PC-3 (cell line): ENCODE results near the gene TCP11. TPM values are rescaled to one million over a fixed set of nuclear protein-coding genes. Genes with fewer than 3 reads are reported as not detected.

ENCODE experiments used
- ATAC-seq: fragments of 200-7000 bp; cut with Tn5 transposase; 2 replicates; pipeline ENCODE4 v1.9.1; 2020; ENCODE audit warnings: mild to moderate bottlenecking, moderate library complexity
- BruUV-seq: library from RNA; stranded (reverse); fragments of 400-500 nt; replicated peaks from 2 replicates; lab custom pipeline; 2021; lab: Mats Ljungman, UMichigan
- CTCF ChIA-PET: fragments of 300-600 bp; sonication (Branson Sonifier 250); formaldehyde crosslinking; loops from one replicate; lab custom pipeline; 2022; ENCODE audit warnings: antibody characterized with exemption; lab: Charles Lee
- POLR2A ChIA-PET: fragments of 300-600 bp; sonication (Branson Sonifier 250); formaldehyde crosslinking; loops from one replicate; lab custom pipeline; 2022; ENCODE audit warnings: antibody characterized with exemption; ENCODE audit not compliant: unreplicated experiment; lab: Charles Lee
- DNase-seq: peaks from one replicate; pipeline ENCODE4 v3.0.0-alpha.2; 2015
- H2AFZ ChIP-seq: fragments of 300-600 bp; sonication (generic); 2 replicates; pipeline ENCODE4 v1.6.0; 2016; ENCODE audit warnings: antibody characterized with exemption, low read length
- H3F3A ChIP-seq: fragments of 300-600 bp; sonication (generic); one replicate; pipeline ENCODE4 v1.6.0; 2017; ENCODE audit warnings: antibody characterized with exemption, low read length, control low read depth, mild to moderate bottlenecking; ENCODE audit not compliant: unreplicated experiment
- H3K27ac ChIP-seq: fragments of 300-600 bp; sonication (generic); 2 replicates; pipeline ENCODE4 v1.5.1; 2016; ENCODE audit warnings: mild to moderate bottlenecking, low read length
- H3K27me3 ChIP-seq: fragments of 300-600 bp; sonication (generic); 2 replicates; pipeline ENCODE4 v1.6.1; 2016; ENCODE audit warnings: low read length, mixed read lengths
- H3K36me3 ChIP-seq: fragments of 300-600 bp; sonication (generic); 2 replicates; pipeline ENCODE4 v1.6.1; 2016; ENCODE audit warnings: low read depth, mixed run types, low read length, mixed read lengths
- H3K4me1 ChIP-seq: fragments of 300-600 bp; sonication (generic); 2 replicates; pipeline ENCODE4 v1.5.1; 2016; ENCODE audit warnings: low read length; ENCODE audit not compliant: insufficient read depth
- H3K4me2 ChIP-seq: fragments of 300-600 bp; sonication (generic); 2 replicates; pipeline ENCODE4 v1.6.0; 2016; ENCODE audit warnings: low read length
- H3K4me3 ChIP-seq: fragments of 300-600 bp; sonication (generic); 2 replicates; pipeline ENCODE4 v1.5.1; 2016; ENCODE audit warnings: mild to moderate bottlenecking, low read length, mixed read lengths
- H3K79me2 ChIP-seq: fragments of 300-600 bp; sonication (generic); 2 replicates; pipeline ENCODE4 v1.6.1; 2017; ENCODE audit warnings: low read length, mixed read lengths
- H3K9ac ChIP-seq: fragments of 300-600 bp; sonication (generic); 2 replicates; pipeline ENCODE4 v1.6.0; 2016; ENCODE audit warnings: mild to moderate bottlenecking, low read length
- H3K9me2 ChIP-seq: fragments of 300-600 bp; sonication (generic); replicated peaks from 2 replicates; pipeline ENCODE4 v1.6.1; 2016; ENCODE audit warnings: mixed run types, low read length, mixed read lengths
- H3K9me3 ChIP-seq: fragments of 300-600 bp; sonication (generic); 2 replicates; pipeline ENCODE4 v1.6.1; 2016; ENCODE audit warnings: low read length, mixed read lengths
- H4K20me1 ChIP-seq: fragments of 300-600 bp; sonication (generic); 2 replicates; pipeline ENCODE4 v1.6.1; 2016; ENCODE audit warnings: low read length, mixed read lengths
- EZH2 ChIP-seq: fragments of 300-600 bp; sonication (generic); IDR thresholded peaks from one replicate; pipeline ENCODE4 v1.6.1; 2017; ENCODE audit warnings: antibody characterized with exemption, mild to moderate bottlenecking, low read length; ENCODE audit not compliant: unreplicated experiment
- EZH2phosphoT487 ChIP-seq: fragments of 300-600 bp; sonication (generic); IDR thresholded peaks from 2 replicates; pipeline ENCODE4 v1.6.1; 2018; ENCODE audit warnings: mild to moderate bottlenecking, antibody characterized with exemption, low read length, borderline replicate concordance
- intact Hi-C: fragments of 100-400 bp; cut with micrococcal nuclease; formaldehyde crosslinking; loops from 2 replicates; pipeline ENCODE4 v1.9.0; 2023
- total RNA-seq: library from RNA; depleted of rRNA; stranded (reverse); fragments of >200 nt; gene quantifications from 2 replicates; pipeline ENCODE4 v1.2.3, GENCODE V29; 2014
- TF ChIP-seq, protein P1 (sequence below): fragments of 300-600 bp; sonication (generic); conservative IDR thresholded peaks from 2 replicates; pipeline ENCODE4 v1.5.1; 2017; ENCODE audit warnings: antibody characterized with exemption, low read depth, mild to moderate bottlenecking, low read length

TCP11 gene
- total RNA-seq, 1 experiment from 2014 or later, result 1.3 TPM

DNA sequence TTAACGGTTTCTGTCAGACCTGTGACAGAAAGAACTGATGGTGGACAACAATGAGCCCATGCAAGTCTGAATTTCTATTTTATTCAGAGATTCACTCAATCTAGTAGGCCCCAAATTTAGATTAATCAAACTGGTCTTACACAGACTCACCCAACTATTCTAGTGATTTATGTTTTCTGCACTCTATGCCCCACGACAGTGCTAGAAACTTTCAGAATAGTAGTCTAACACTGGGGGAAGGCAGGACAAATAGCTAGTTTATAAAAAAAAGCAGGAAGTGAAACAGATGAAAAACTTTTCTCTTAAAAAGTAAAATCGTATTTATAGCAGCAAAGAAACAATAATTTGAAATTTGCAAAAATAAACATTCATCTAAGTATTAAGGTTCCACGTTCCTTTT is 5.0 kb downstream of the TCP11 start:
- no peaks in the 10 kb centered on the region for H3K9me2 ChIP-seq
- H3K79me2 ChIP-seq, result no peaks in the 10 kb centered on the region
- ATAC-seq (no peak), DNase-seq (no peak)
- no peaks in the 10 kb centered on the region for H3K4me1 ChIP-seq
- H3K36me3 ChIP-seq, result no peaks in the 10 kb centered on the region
- no peak overlapping the region for H3K4me2 ChIP-seq
- H3F3A ChIP-seq, result no peaks in the 10 kb centered on the region
- CTCF ChIA-PET, result no interaction called here
- no TSS peak for BruUV-seq
- H3K27ac ChIP-seq, result no peak overlapping the region
- no peak overlapping the region for H2AFZ ChIP-seq
- POLR2A ChIA-PET, result no interaction called here
- no peaks in the 10 kb centered on the region for H3K27me3 ChIP-seq
- TF ChIP-seq, protein P1, sequence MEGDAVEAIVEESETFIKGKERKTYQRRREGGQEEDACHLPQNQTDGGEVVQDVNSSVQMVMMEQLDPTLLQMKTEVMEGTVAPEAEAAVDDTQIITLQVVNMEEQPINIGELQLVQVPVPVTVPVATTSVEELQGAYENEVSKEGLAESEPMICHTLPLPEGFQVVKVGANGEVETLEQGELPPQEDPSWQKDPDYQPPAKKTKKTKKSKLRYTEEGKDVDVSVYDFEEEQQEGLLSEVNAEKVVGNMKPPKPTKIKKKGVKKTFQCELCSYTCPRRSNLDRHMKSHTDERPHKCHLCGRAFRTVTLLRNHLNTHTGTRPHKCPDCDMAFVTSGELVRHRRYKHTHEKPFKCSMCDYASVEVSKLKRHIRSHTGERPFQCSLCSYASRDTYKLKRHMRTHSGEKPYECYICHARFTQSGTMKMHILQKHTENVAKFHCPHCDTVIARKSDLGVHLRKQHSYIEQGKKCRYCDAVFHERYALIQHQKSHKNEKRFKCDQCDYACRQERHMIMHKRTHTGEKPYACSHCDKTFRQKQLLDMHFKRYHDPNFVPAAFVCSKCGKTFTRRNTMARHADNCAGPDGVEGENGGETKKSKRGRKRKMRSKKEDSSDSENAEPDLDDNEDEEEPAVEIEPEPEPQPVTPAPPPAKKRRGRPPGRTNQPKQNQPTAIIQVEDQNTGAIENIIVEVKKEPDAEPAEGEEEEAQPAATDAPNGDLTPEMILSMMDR, result no peak
- TF ChIP-seq EZH2, result no peak
- TF ChIP-seq EZH2phosphoT487, result no peak
- H4K20me1 ChIP-seq, result no peaks in the 10 kb centered on the region
- intact Hi-C loops, result no loop called here
- H3K9ac ChIP-seq, result no peak overlapping the region
- no peak overlapping the region for H3K4me3 ChIP-seq
- H3K9me3 ChIP-seq, result no peaks in the 10 kb centered on the region

DNA sequence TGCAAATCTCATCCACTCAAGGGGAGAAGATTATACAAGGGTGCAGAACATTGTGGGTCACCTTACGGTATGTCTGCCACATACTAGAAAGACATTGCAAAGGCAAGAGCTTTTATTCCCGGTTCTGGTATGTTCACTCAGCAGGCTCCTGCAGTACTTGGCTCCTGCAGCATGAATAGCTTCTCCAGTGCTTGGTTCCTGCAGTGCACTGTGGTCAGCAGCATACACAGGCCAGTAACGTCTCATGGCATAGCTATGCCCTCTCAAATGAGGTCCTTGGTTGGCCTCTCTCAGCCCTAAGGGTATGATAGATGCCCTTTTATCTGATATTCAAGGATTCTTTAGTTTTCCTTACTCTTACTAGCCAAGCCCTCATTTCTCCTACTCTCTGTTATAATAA is 12.6 kb downstream of the TCP11 start:
- Histone ChIP-seq H3K4me1 (no peaks in the 10 kb centered on the region), H4K20me1 (no peaks in the 10 kb centered on the region), H3K9me3 (no peaks in the 10 kb centered on the region), H3K27me3 (no peaks in the 10 kb centered on the region), H3F3A (no peaks in the 10 kb centered on the region), H3K4me3 (no peak overlapping the region), H3K36me3 (no peaks in the 10 kb centered on the region), H3K27ac (no peak overlapping the region), H3K4me2 (no peak overlapping the region), H2AFZ (no peak overlapping the region), H3K9ac (no peak overlapping the region), H3K9me2 (no peaks in the 10 kb centered on the region), H3K79me2 (no peaks in the 10 kb centered on the region)
- BruUV-seq, result no TSS peak
- no peak for TF ChIP-seq EZH2phosphoT487
- TF ChIP-seq, protein P1, result no peak
- no peak for TF ChIP-seq EZH2
- POLR2A ChIA-PET, result no interaction called here
- DNase-seq (no peak), ATAC-seq (no peak)
- CTCF ChIA-PET, result no interaction called here
- intact Hi-C loops, result no loop called here

DNA sequence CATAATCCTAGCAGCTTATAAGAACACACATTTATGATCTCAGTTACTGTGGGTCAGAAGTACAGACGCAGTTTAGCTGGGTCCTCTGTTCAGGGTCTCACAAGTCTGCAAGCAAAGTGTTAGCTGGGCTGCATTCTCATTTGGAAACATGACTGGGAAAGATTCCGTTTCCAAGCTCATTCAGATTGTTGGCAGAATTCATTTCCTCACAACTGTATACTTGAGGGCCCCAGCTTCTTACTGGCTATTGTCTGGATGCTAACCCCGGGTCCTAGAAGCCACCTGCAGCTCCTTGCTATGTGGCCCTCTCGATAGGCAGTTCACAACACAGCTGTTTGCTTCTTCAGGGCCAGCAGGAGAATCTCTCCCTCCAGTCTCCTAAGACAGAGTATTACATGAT is 13.1 kb downstream of the TCP11 start:
- H3K79me2 ChIP-seq, result no peaks in the 10 kb centered on the region
- H3K4me2 ChIP-seq, result no peak overlapping the region
- H3K9me2 ChIP-seq, result no peaks in the 10 kb centered on the region
- H3K9ac ChIP-seq, result no peak overlapping the region
- H4K20me1 ChIP-seq, result no peaks in the 10 kb centered on the region
- ATAC-seq (no peak), DNase-seq (no peak)
- H3K27me3 ChIP-seq, result no peaks in the 10 kb centered on the region
- no peak for TF ChIP-seq EZH2phosphoT487
- no peaks in the 10 kb centered on the region for H3K4me1 ChIP-seq
- H3K9me3 ChIP-seq, result no peaks in the 10 kb centered on the region
- no peak overlapping the region for H3K27ac ChIP-seq
- no TSS peak for BruUV-seq
- no peak overlapping the region for H2AFZ ChIP-seq
- no peaks in the 10 kb centered on the region for H3K36me3 ChIP-seq
- H3F3A ChIP-seq, result no peaks in the 10 kb centered on the region
- ChIA-PET POLR2A (interaction anchor here (0.6 kb wide), 1 partner anchor 132 kb away, joined by 3 read pairs; the partner anchor contains the start of gene ZNF76), CTCF (no interaction called here)
- intact Hi-C loops, result no loop called here
- H3K4me3 ChIP-seq, result no peak overlapping the region
